Endothelial cell of hepatic sinusoid (primary cell): ENCODE results near the gene TMEM209.
"Not testable (repeated sequence)": the region's sequence is repeated elsewhere in the genome, so short reads cannot be mapped to it uniquely, and the experiment has no call there.

ENCODE experiments used
- in situ Hi-C: cut with HindIII; loops from 2 replicates; pipeline ENCODE4 v1.10.0; 2017; ENCODE audit warnings: low sequenced_read_pairs

The TMEM209 gene

DNA sequence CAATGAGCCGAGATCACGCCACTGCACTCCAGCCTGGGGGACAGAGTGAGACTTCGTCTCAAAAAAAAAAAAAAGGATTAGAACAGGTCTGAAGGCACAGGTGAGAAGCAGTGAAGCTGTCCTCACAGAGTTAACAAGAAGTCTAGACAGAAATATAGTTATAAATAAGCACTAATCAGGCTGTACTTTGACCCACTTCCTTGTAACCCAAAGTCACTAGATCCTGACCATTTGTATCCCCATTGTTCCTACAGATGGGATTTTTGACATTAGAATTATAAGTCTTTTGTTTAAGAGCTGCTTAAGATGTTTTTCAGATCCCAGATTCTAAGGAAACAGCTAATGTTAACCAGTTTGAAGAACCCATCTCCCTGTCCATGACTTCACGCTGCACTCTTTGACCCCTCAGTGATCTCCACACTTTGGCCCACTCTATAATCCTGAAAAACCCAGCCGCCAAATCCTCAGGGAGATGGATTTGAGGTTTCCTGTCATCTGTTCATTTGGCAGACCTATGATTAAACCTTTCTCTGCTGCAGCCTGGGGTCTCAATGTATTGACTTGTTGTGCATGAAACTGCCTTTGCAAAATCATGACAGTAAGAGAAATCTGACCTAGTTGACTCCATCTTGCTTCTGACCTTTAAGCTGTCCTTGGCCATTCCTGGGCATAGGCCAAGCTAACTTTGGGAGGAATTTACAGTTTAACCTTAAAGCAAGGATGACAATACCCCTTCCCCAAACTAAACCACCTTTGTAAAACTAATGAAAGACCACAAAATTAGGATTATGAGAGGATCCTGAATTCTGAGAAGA lies 13.8 kb upstream of the TMEM209 start:
- in situ Hi-C loops = no loop called here

- in situ Hi-C loops = no loop called here
Observed at GRCh38 chr7:130216750-130217149, 11.5 kb upstream of the TMEM209 start.

DNA sequence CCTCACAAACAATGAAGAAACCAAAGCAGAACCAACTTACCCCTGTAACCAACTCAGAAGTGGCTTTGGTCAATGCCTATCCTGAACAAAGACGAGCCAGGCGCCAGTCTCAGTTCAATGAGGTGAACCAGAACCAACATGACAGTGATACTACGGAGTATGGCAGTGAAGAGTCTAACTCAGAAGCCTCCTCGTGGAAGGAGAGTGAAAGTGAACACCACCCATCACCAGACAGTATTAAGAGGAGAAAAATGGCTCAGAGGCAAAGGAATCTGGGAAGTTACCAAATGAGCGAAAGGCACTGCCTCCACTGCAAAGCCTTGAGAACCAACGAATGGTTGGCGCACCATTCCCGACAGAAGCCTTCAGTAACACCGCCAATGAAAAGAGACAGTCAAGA lies 10.8 kb upstream of the TMEM209 start:
- in situ Hi-C loops = no loop called here

DNA sequence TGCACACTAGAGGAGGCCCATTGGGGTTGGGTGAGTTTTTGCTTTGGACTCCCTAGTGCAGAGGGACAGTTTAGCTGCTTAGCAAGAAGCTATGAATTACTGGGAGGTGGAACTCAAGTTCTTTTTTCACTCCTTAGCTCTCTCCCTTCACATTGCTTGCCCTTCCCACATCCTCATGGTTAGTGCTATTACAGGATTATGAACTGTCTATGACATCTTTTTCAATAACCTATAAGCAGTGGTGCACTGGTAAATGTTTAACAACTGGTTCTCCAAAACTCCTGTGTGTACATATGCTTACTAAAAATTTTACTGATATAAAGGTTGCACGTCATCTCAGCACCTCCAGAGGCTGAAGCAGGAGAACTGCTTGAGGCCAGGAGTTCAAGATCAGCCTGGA lies 8.6 kb upstream of the TMEM209 start:
- in situ Hi-C loops = no loop called here

DNA sequence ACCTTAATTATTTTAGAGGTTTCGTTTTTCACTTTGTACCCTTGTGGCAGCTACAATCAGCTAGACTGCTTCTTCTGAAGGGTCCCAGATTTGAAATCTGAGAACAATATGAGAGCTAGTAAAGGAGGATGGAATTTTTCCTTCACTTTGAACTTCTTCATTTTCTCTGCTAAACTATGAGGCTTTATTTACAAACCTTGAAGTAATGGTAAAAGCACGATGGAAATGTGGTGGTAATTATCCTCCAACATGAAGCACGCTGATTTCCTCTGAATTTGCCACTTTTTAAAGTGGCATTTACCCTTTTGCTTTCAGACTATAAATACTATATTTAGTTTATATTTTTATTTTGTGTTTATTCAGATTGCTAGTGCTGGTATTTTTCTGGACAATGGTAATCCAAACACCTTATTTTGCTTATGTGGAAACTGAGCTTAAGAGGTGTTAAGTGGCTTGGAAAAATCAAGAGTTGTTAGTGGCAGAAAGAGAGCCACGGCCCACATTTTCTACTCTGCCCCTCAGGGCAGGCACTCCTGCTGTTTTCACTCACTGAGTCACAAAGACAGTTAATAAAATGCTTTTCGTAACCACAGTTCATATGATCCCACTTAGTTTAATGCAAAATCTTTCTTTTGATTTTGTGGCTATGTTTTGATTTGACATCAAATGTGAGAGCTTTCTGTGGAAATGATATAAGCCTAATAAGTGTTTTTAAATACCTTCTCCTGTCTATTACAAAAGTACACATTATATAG lies 5.2 kb upstream of the TMEM209 start:
- in situ Hi-C loops = no loop called here

DNA sequence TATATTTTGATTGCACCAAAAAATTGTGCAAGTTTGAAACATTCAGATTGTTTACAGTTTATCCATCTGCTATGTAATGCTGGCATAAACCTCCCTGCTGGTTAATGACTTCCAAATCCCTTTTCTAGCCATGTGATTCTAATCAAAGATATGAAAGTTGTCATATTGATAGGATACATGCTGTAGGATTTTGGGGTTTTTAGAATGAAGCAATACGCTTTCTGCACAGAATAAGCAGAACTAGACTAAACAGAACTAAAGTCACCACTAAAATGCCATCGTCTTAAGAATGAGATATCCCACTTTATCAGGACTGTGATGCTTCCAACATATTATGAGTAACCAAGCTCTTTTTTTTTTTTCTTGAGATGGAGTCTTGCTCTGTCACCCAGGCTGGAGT lies 3.3 kb upstream of the TMEM209 start:
- in situ Hi-C loops = no loop called here

GRCh38 chr7:130207642-130208041 lies 2.4 kb upstream of the TMEM209 start, which contains the start of gene SSMEM1:
Gene SSMEM1, plus strand, starts transcription at chr7:130207860. Its CDS starts 51 bp downstream, at chr7:130207911.
- in situ Hi-C loops = no loop called here

DNA sequence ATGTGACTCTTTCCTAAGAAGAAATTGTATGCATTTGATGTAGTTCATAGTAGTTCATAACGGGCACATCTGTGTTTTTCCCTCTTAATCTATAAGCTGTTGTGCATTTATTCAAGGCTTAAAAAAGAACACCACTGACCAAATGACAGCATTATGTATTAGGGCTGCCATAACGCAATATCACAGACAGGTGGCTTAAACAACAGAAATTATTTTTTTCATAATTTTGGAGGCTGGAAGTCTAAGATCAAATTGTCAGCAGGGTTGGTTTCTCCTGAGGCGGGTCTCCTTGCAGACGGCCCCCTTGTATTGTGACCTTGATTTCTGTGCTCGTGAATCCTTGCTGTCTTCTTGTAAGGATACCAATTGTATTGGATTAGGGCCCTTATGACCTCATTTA lies 1.8 kb upstream of the TMEM209 start:
- in situ Hi-C loops = no loop called here

DNA sequence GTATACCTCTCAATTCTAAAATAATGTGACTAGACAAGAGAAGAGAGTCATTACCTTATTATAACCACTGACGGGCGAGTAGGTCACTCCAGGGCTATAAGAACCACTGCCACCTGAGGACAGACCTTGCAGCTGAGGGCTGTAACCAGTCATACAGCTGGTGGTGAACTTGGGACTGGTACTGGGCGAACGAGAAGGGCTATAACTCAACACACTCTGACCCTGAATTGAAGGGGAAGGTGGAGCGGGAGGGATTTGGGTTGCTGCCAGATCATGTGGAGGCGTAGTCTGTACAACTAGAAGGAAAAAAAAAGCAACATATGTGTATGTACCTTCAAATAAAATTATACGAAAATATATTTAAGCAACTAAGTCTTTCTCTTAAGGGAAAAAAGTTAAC lies 3.4 kb downstream of the TMEM209 start:
- in situ Hi-C loops = no loop called here

- in situ Hi-C loops = no loop called here
Observed at GRCh38 chr7:130197094-130197493, 8.1 kb downstream of the TMEM209 start.

- in situ Hi-C loops = no loop called here
Observed at GRCh38 chr7:130196476-130196875, 8.7 kb downstream of the TMEM209 start.

DNA sequence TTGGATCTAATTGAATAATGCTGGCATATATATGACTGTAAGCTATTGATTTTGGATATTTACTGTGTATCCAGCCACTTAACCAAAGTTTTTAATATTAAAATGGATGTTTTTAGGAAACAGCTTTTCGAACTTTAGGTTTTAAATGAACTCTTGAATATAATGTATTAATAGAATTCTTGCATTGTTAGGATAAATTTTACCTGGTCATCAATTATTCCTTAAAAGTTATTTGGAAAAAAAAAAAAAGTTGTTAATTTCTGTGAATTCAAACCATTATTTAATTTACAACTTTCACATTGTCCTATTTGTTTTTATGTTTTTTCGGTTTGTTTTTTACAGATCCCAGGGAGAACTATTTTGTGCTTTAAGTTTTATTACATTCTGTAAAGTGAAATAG lies 9.8 kb downstream of the TMEM209 start:
- in situ Hi-C loops = no loop called here

- in situ Hi-C loops = no loop called here
Observed at GRCh38 chr7:130191791-130192190, 13.4 kb downstream of the TMEM209 start.

DNA sequence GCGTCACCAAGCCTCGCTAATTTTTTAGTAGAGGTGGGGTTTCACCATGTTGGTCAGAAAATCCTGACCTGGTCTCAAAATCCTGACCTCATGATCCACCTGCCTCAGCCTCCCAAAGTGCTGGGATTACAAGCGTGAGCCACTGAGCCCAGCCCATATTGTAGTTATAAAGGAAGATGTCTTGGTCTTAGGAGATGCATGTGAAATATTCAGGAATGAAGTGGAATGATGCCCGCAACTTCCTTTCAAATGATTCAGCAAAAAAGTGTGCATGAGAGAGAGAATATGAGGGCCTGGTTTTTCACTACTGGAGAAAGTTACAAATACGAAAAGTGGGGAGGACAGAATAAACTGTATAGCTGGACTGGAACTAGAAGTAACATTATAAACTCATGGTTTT lies 15.9 kb downstream of the TMEM209 start:
- in situ Hi-C loops = no loop called here

DNA sequence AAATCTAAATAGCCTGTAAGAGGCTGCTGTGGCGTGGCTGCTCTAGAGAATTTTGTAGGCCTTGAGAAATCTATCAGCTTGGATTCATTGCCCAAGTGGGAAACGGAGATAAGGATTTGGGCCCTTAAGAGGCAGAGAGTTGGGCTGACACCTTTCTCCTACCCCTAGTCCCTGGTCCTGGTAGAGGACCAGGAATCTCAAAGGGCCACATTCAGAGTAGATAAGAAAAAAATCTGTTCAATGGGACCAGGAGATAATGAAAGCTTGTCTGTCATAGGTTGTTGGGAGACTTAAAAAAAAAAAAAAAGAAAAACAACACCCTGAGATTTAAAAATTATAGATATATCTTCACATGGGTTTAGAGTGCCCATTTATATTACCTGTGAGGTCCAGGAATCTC lies 17.8 kb downstream of the TMEM209 start:
- in situ Hi-C loops = no loop called here

- in situ Hi-C loops = not testable (repeated sequence)
Observed at GRCh38 chr7:130184349-130184748, 20.9 kb downstream of the TMEM209 start.

DNA sequence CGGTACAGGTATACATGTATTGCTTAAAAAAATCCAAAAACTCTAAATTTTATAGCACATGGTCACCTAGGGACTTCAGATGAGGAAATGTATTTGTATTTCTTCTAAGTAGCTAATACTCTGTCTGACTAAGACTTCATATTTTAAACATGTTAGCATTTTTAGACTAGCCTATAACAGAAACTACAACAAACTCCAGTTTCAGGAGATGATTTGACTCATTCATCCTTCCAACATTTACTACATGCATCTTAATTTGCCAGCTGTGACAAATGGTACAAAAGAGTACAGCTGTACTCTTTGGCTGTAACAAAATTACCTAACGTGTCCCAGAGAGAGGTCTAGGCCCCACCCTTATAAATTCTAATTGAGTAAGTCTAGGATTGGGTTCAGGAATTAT lies 22.2 kb downstream of the TMEM209 start:
- in situ Hi-C loops = no loop called here

DNA sequence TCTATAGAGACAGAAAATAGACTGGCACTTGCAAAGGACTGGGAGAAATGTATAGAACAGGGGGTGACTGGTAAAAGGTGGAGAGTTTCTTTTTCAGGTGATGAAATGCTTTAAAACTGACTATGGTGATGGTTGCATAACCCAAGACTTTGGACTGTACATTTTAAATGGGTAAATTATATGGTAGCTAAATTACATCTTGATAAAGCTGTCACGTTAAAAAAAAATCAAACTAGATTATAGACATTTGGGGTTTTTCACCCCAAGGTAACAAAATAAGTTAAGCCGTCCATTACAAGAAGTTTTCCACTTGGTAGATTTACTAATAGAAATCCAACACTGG lies 24.0 kb downstream of the TMEM209 start:
- in situ Hi-C loops = no loop called here

GRCh38 chr7:130180571-130181262 lies 24.5 kb downstream of the TMEM209 start:
- in situ Hi-C loops = no loop called here

- in situ Hi-C loops = no loop called here
Observed at GRCh38 chr7:130179631-130180030, 25.6 kb downstream of the TMEM209 start.

- in situ Hi-C loops = no loop called here
Observed at GRCh38 chr7:130178251-130178650, 27.0 kb downstream of the TMEM209 start.
